Measurements from ENCODE around the gene EDN1. TPM values are rescaled to one million over a fixed set of nuclear protein-coding genes. Genes with fewer than 3 reads are reported as not detected.

The EDN1 gene
- total RNA-seq, 1 donor from 2014 or later: 6.8 TPM

- Histone ChIP-seq H3K4me1 (ENCODE audit: control insufficient read depth in 3 of 3, insufficient read depth in 3 of 3, low read length in 3 of 3) (no peaks in the 10 kb centered on the region), H3K9ac (ENCODE audit: low read depth in 1 of 3, low read length in 3 of 3) (no peak overlapping the region), H3K9me3 (ENCODE audit: control insufficient read depth in 3 of 3, low read length in 3 of 3) (peaks cover 0 to 2% (median 0%) of the 10 kb centered on the region in 3 donors), H3K27ac (ENCODE audit: low read depth, low read length) (no peak overlapping the region), H3K36me3 (ENCODE audit: control insufficient read depth in 3 of 3, insufficient read depth in 3 of 3, low read length in 3 of 3) (no peaks in the 10 kb centered on the region), H3K4me3 (ENCODE audit: low read length in 3 of 3) (no peak overlapping the region), H3K27me3 (ENCODE audit: control insufficient read depth in 3 of 3, insufficient read depth in 3 of 3, low read length in 3 of 3) (no peaks in the 10 kb centered on the region)
These were observed 21.1 kb upstream of the EDN1 start for GRCh38 chr6:12269110-12269509.

DNA sequence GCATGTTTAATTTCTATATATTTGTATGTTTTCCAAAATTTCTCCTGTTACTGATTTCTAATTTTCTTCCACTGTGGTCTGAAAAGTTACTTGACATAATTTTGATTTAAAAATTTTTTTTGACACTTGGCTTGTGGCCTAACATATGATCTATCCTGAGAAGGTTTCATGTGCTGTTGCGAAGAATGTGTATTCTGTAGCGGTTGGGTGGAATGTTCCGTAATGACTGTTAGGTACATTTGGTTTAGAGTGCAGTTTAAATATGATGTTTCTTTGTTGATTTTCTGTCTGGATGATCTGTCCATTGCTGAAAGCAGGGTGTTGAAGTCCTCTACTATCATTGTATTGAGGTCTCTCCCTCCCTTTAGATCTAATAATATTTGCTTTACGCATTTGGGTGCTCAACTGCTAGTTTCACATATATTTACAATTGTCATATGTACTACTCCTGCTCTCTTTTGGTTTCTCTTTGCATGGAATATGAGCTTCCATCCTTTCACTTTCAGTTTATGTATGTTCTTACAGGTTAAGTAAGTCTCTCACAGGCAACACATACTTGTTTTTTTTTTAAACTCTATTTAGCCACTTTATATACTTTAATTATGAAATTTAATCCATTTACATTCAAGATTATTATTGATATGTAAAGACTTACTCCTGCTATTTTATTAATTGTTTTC, 19.5 kb upstream of the EDN1 start:
- peaks cover 0 to 2% (median 0%) of the 10 kb centered on the region in 3 donors for H3K9me3 ChIP-seq (ENCODE audit: control insufficient read depth in 3 of 3, low read length in 3 of 3)
- no peaks in the 10 kb centered on the region for H3K27me3 ChIP-seq (ENCODE audit: control insufficient read depth in 3 of 3, insufficient read depth in 3 of 3, low read length in 3 of 3)
- H3K36me3 ChIP-seq (ENCODE audit: control insufficient read depth in 3 of 3, insufficient read depth in 3 of 3, low read length in 3 of 3): no peaks in the 10 kb centered on the region
- H3K4me1 ChIP-seq (ENCODE audit: control insufficient read depth in 3 of 3, insufficient read depth in 3 of 3, low read length in 3 of 3): no peaks in the 10 kb centered on the region
- no peak overlapping the region for H3K9ac ChIP-seq (ENCODE audit: low read depth in 1 of 3, low read length in 3 of 3)
- H3K4me3 ChIP-seq (ENCODE audit: low read length in 3 of 3): no peak overlapping the region
- H3K27ac ChIP-seq (ENCODE audit: low read depth, low read length): no peak overlapping the region

DNA sequence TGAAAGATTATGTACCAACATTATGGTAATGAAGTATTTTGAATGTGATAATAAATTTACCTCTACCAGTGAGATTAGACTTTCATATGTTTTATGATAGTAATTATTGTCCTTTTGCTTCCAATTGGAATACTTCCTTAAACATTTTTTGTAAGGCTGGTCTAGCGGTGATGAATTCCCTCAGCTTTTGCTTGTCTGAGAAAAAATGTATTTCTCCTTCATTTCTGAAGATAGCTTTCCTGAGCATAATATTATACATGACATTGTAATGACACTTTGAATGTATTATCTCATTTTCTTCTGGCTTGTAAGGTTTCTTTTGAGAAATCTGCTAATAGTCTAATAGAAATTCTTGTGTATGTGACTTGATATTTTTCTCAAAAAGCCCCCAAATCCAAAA, 18.6 kb upstream of the EDN1 start:
- Histone ChIP-seq H3K9me3 (ENCODE audit: control insufficient read depth in 3 of 3, low read length in 3 of 3) (peaks cover 0 to 2% (median 0%) of the 10 kb centered on the region in 3 donors), H3K4me1 (ENCODE audit: control insufficient read depth in 3 of 3, insufficient read depth in 3 of 3, low read length in 3 of 3) (no peaks in the 10 kb centered on the region), H3K4me3 (ENCODE audit: low read length in 3 of 3) (no peak overlapping the region), H3K27me3 (ENCODE audit: control insufficient read depth in 3 of 3, insufficient read depth in 3 of 3, low read length in 3 of 3) (no peaks in the 10 kb centered on the region), H3K27ac (ENCODE audit: low read depth, low read length) (no peak overlapping the region), H3K36me3 (ENCODE audit: control insufficient read depth in 3 of 3, insufficient read depth in 3 of 3, low read length in 3 of 3) (no peaks in the 10 kb centered on the region), H3K9ac (ENCODE audit: low read depth in 1 of 3, low read length in 3 of 3) (no peak overlapping the region)

GRCh38 chr6:12271997-12272396, 18.2 kb upstream of the EDN1 start:
- no peak overlapping the region for H3K9ac ChIP-seq (ENCODE audit: low read depth in 1 of 3, low read length in 3 of 3)
- no peaks in the 10 kb centered on the region for H3K36me3 ChIP-seq (ENCODE audit: control insufficient read depth in 3 of 3, insufficient read depth in 3 of 3, low read length in 3 of 3)

GRCh38 chr6:12275107-12275506, 15.1 kb upstream of the EDN1 start:
- Histone ChIP-seq H3K9me3 (ENCODE audit: control insufficient read depth in 3 of 3, low read length in 3 of 3) (peaks cover 0 to 2% (median 0%) of the 10 kb centered on the region in 3 donors), H3K4me3 (ENCODE audit: low read length in 3 of 3) (no peak overlapping the region), H3K9ac (ENCODE audit: low read depth in 1 of 3, low read length in 3 of 3) (no peak overlapping the region), H3K4me1 (ENCODE audit: control insufficient read depth in 3 of 3, insufficient read depth in 3 of 3, low read length in 3 of 3) (no peaks in the 10 kb centered on the region), H3K27me3 (ENCODE audit: control insufficient read depth in 3 of 3, insufficient read depth in 3 of 3, low read length in 3 of 3) (no peaks in the 10 kb centered on the region), H3K27ac (ENCODE audit: low read depth, low read length) (no peak overlapping the region), H3K36me3 (ENCODE audit: control insufficient read depth in 3 of 3, insufficient read depth in 3 of 3, low read length in 3 of 3) (no peaks in the 10 kb centered on the region)

More at GRCh38 chr6:12271997-12272396, 18.2 kb upstream of the EDN1 start:
- peaks cover 0 to 2% (median 0%) of the 10 kb centered on the region in 3 donors for H3K9me3 ChIP-seq (ENCODE audit: control insufficient read depth in 3 of 3, low read length in 3 of 3)
- no peak overlapping the region for H3K4me3 ChIP-seq (ENCODE audit: low read length in 3 of 3)
- no peaks in the 10 kb centered on the region for H3K27me3 ChIP-seq (ENCODE audit: control insufficient read depth in 3 of 3, insufficient read depth in 3 of 3, low read length in 3 of 3)
- no peaks in the 10 kb centered on the region for H3K4me1 ChIP-seq (ENCODE audit: control insufficient read depth in 3 of 3, insufficient read depth in 3 of 3, low read length in 3 of 3)
- H3K27ac ChIP-seq (ENCODE audit: low read depth, low read length): no peak overlapping the region

GRCh38 chr6:12276930-12277315, 13.2 kb upstream of the EDN1 start:
- H3K9me3 ChIP-seq (ENCODE audit: control insufficient read depth in 3 of 3, low read length in 3 of 3): no peaks in the 10 kb centered on the region
- H3K36me3 ChIP-seq (ENCODE audit: control insufficient read depth in 3 of 3, insufficient read depth in 3 of 3, low read length in 3 of 3): no peaks in the 10 kb centered on the region
- no peaks in the 10 kb centered on the region for H3K27me3 ChIP-seq (ENCODE audit: control insufficient read depth in 3 of 3, insufficient read depth in 3 of 3, low read length in 3 of 3)
- H3K9ac ChIP-seq (ENCODE audit: low read depth in 1 of 3, low read length in 3 of 3): no peak overlapping the region
- no peak overlapping the region for H3K27ac ChIP-seq (ENCODE audit: low read depth, low read length)
- no peak overlapping the region for H3K4me3 ChIP-seq (ENCODE audit: low read length in 3 of 3)
- no peaks in the 10 kb centered on the region for H3K4me1 ChIP-seq (ENCODE audit: control insufficient read depth in 3 of 3, insufficient read depth in 3 of 3, low read length in 3 of 3)

DNA sequence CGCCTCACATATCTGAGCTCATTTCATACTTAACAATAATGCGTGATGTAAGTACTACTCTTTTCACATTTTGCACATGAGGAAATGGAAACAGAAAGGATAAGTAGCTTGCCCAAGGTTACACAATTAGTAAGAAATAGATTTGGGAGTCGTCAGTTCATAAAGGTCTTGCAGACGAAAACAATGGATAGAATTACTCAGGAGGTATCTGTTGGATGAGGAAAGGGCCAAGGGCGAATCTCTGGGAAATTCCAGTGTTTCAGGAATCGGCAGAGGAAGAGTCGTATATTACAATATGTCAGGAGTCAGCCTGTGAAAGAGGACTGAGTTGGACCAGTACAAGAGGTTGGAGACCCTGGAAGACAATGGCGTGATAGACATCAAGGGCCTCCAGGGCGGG, 12.8 kb upstream of the EDN1 start:
- no peaks in the 10 kb centered on the region for H3K27me3 ChIP-seq (ENCODE audit: control insufficient read depth in 3 of 3, insufficient read depth in 3 of 3, low read length in 3 of 3)
- H3K4me3 ChIP-seq (ENCODE audit: low read length in 3 of 3): no peak overlapping the region
- no peaks in the 10 kb centered on the region for H3K9me3 ChIP-seq (ENCODE audit: control insufficient read depth in 3 of 3, low read length in 3 of 3)

DNA sequence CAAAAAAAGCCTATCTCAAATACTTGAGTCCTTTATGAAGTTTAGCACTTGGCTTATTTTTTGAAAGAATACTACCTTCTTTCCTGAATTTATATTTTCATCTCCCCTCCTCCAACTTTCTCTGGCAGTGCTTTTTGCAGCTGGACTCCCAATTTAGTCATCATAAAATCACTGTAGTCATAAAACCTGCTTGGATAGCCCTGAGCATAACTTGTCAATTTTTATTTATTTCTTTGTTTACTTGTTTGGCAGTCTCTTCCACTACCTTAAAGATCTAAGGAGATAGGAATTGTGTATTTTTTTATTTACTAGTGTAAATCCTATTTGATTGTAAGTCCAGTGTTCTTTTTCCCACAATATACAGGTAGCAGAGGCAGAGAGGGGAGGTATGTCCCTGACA, 11.2 kb upstream of the EDN1 start:
- Histone ChIP-seq H3K27me3 (ENCODE audit: control insufficient read depth in 3 of 3, insufficient read depth in 3 of 3, low read length in 3 of 3) (no peaks in the 10 kb centered on the region), H3K27ac (ENCODE audit: low read depth, low read length) (no peak overlapping the region), H3K9ac (ENCODE audit: low read depth in 1 of 3, low read length in 3 of 3) (no peak overlapping the region), H3K4me3 (ENCODE audit: low read length in 3 of 3) (no peak overlapping the region), H3K9me3 (ENCODE audit: control insufficient read depth in 3 of 3, low read length in 3 of 3) (no peaks in the 10 kb centered on the region), H3K36me3 (ENCODE audit: control insufficient read depth in 3 of 3, insufficient read depth in 3 of 3, low read length in 3 of 3) (no peaks in the 10 kb centered on the region), H3K4me1 (ENCODE audit: control insufficient read depth in 3 of 3, insufficient read depth in 3 of 3, low read length in 3 of 3) (no peaks in the 10 kb centered on the region)

More for the DNA sequence above, 12.8 kb upstream of the EDN1 start:
- Histone ChIP-seq H3K4me1 (ENCODE audit: control insufficient read depth in 3 of 3, insufficient read depth in 3 of 3, low read length in 3 of 3) (no peaks in the 10 kb centered on the region), H3K9ac (ENCODE audit: low read depth in 1 of 3, low read length in 3 of 3) (no peak overlapping the region), H3K27ac (ENCODE audit: low read depth, low read length) (no peak overlapping the region), H3K36me3 (ENCODE audit: control insufficient read depth in 3 of 3, insufficient read depth in 3 of 3, low read length in 3 of 3) (no peaks in the 10 kb centered on the region)

- H3K4me1 ChIP-seq (ENCODE audit: control insufficient read depth in 3 of 3, insufficient read depth in 3 of 3, low read length in 3 of 3): no peaks in the 10 kb centered on the region
- no peaks in the 10 kb centered on the region for H3K36me3 ChIP-seq (ENCODE audit: control insufficient read depth in 3 of 3, insufficient read depth in 3 of 3, low read length in 3 of 3)
- no peak overlapping the region for H3K4me3 ChIP-seq (ENCODE audit: low read length in 3 of 3)
- no peaks in the 10 kb centered on the region for H3K27me3 ChIP-seq (ENCODE audit: control insufficient read depth in 3 of 3, insufficient read depth in 3 of 3, low read length in 3 of 3)
- H3K9me3 ChIP-seq (ENCODE audit: control insufficient read depth in 3 of 3, low read length in 3 of 3): no peaks in the 10 kb centered on the region
- H3K9ac ChIP-seq (ENCODE audit: low read depth in 1 of 3, low read length in 3 of 3): no peak overlapping the region
- H3K27ac ChIP-seq (ENCODE audit: low read depth, low read length): no peak overlapping the region
These were observed 10.7 kb upstream of the EDN1 start for GRCh38 chr6:12279322-12280091.

GRCh38 chr6:12280458-12280857, 9.7 kb upstream of the EDN1 start:
- Histone ChIP-seq H3K36me3 (ENCODE audit: control insufficient read depth in 3 of 3, insufficient read depth in 3 of 3, low read length in 3 of 3) (no peaks in the 10 kb centered on the region), H3K4me3 (ENCODE audit: low read length in 3 of 3) (no peak overlapping the region), H3K9me3 (ENCODE audit: control insufficient read depth in 3 of 3, low read length in 3 of 3) (no peaks in the 10 kb centered on the region), H3K27me3 (ENCODE audit: control insufficient read depth in 3 of 3, insufficient read depth in 3 of 3, low read length in 3 of 3) (no peaks in the 10 kb centered on the region), H3K9ac (ENCODE audit: low read depth in 1 of 3, low read length in 3 of 3) (no peak overlapping the region), H3K4me1 (ENCODE audit: control insufficient read depth in 3 of 3, insufficient read depth in 3 of 3, low read length in 3 of 3) (no peaks in the 10 kb centered on the region), H3K27ac (ENCODE audit: low read depth, low read length) (no peak overlapping the region)
